ENCODE results near the gene OCIAD2. TPM values are rescaled to one million over a fixed set of nuclear protein-coding genes. Genes with fewer than 3 reads are reported as not detected.

OCIAD2 gene
- total RNA-seq, 1 experiment from 2014 or later: 10.5 TPM

DNA sequence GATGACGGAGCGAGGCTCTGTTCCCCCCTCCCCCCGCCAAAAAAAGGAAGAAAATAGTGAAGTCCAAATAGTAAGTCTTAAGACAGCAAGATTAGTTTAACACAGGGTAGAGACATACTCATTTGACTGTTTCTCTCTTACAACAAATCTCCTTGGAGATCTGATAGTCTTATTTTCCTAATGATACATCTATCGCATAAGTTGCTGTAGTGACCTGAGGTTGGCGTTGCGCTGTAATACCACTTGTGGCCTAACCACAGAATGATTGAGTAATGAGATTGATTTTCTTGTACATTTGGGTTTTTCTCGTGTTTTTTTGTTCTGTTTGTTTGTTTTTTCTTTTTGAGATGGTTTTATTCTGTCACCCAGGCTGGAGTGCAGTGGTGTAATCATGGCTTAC, 48.4 kb downstream of the OCIAD2 start:
- DNase-seq: no peak
- Histone ChIP-seq H3K27me3 (replicated peaks; ENCODE audit: control insufficient read depth, insufficient read depth, low read length) (no peaks in the 10 kb centered on the region), H3K9me3 (no peaks in the 10 kb centered on the region), H3K36me3 (ENCODE audit: control insufficient read depth, insufficient read depth, low read length) (no peaks in the 10 kb centered on the region), H3K4me1 (no peaks in the 10 kb centered on the region), H3K4me3 (ENCODE audit: low read depth, low read length) (no peak overlapping the region)
- H3K27ac Mint-ChIP-seq (ENCODE audit: unreplicated experiment): no peak overlapping the region
- intact Hi-C loops (cut with micrococcal nuclease; ENCODE audit: unreplicated experiment): no loop called here
- ChIA-PET POLR2A (no interaction called here), CTCF (no interaction called here)
- H3K36me3 Mint-ChIP-seq (ENCODE audit: insufficient read depth, unreplicated experiment): peaks cover 30% of the 10 kb centered on the region
- H3K27me3 Mint-ChIP-seq (ENCODE audit: insufficient read depth, unreplicated experiment): no peaks in the 10 kb centered on the region
- TF ChIP-seq, protein P1, sequence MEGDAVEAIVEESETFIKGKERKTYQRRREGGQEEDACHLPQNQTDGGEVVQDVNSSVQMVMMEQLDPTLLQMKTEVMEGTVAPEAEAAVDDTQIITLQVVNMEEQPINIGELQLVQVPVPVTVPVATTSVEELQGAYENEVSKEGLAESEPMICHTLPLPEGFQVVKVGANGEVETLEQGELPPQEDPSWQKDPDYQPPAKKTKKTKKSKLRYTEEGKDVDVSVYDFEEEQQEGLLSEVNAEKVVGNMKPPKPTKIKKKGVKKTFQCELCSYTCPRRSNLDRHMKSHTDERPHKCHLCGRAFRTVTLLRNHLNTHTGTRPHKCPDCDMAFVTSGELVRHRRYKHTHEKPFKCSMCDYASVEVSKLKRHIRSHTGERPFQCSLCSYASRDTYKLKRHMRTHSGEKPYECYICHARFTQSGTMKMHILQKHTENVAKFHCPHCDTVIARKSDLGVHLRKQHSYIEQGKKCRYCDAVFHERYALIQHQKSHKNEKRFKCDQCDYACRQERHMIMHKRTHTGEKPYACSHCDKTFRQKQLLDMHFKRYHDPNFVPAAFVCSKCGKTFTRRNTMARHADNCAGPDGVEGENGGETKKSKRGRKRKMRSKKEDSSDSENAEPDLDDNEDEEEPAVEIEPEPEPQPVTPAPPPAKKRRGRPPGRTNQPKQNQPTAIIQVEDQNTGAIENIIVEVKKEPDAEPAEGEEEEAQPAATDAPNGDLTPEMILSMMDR (IDR thresholded peaks at IDR 0.05; ENCODE audit: insufficient read depth in 1 of 2, low read depth in 1 of 2, low read length in 1 of 2, severe bottlenecking in 1 of 2, unreplicated experiment in 1 of 2): no peak
- BruUV-seq (replicated peaks): no TSS peak
- no peaks in the 10 kb centered on the region for H3K4me1 Mint-ChIP-seq (ENCODE audit: low read depth, unreplicated experiment)
- H3K4me3 Mint-ChIP-seq (ENCODE audit: unreplicated experiment): no peak overlapping the region
- H3K9me3 Mint-ChIP-seq (ENCODE audit: unreplicated experiment): no peaks in the 10 kb centered on the region

DNA sequence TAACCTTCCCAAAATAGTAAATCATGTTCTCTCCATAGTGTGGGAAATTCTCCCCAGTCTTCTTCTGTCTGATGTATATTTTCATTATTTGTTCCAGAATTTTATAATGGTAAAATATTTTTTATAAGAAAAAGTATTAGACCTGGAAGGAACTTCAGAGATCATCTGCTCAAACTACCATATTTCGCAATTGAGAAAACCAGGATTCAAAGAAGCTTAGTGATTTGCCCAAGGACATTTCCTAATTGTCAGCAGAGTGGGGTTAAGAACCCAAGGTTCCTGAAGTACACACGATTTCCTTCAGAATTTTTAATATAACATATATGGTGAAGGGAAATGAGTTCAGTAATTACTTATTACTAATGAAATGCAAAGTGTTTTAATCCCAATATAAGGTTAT, 51.6 kb downstream of the OCIAD2 start:
- no peaks in the 10 kb centered on the region for H3K27me3 ChIP-seq (replicated peaks; ENCODE audit: control insufficient read depth, insufficient read depth, low read length)
- BruUV-seq (replicated peaks): no TSS peak
- no peaks in the 10 kb centered on the region for H3K9me3 ChIP-seq
- peaks cover 1% of the 10 kb centered on the region; the same call in 1 of the 2 replicates for H3K36me3 ChIP-seq (ENCODE audit: control insufficient read depth, insufficient read depth, low read length)
- no peak overlapping the region for H3K4me3 ChIP-seq (ENCODE audit: low read depth, low read length)
- H3K27me3 Mint-ChIP-seq (ENCODE audit: insufficient read depth, unreplicated experiment): no peaks in the 10 kb centered on the region
- H3K4me1 Mint-ChIP-seq (ENCODE audit: low read depth, unreplicated experiment): no peaks in the 10 kb centered on the region
- H3K27ac Mint-ChIP-seq (ENCODE audit: unreplicated experiment): no peak overlapping the region
- H3K36me3 Mint-ChIP-seq (ENCODE audit: insufficient read depth, unreplicated experiment): peaks cover 48% of the 10 kb centered on the region
- DNase-seq: no peak
- no peaks in the 10 kb centered on the region for H3K4me1 ChIP-seq
- H3K4me3 Mint-ChIP-seq (ENCODE audit: unreplicated experiment): no peak overlapping the region
- H3K9me3 Mint-ChIP-seq (ENCODE audit: unreplicated experiment): no peaks in the 10 kb centered on the region
- ChIA-PET POLR2A (no interaction called here), CTCF (no interaction called here)
- TF ChIP-seq, protein P1 (IDR thresholded peaks at IDR 0.05; ENCODE audit: insufficient read depth in 1 of 2, low read depth in 1 of 2, low read length in 1 of 2, severe bottlenecking in 1 of 2, unreplicated experiment in 1 of 2): no peak
- intact Hi-C loops (cut with micrococcal nuclease; ENCODE audit: unreplicated experiment): no loop called here

DNA sequence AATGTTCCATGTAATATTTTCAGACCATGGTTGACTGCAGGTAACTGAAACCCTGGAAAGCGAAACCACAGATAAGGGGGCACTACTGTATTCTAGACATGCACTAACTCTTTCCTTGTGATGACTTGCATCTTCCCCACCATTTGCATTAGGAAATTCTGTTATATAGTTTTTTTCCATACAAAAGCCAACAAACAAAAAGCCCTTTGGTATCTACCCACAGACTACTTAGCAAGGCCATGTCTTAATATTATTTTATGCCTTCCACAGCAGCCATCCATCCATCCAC, 52.2 kb downstream of the OCIAD2 start:
- Mint-ChIP-seq H3K9me3 (ENCODE audit: unreplicated experiment) (no peaks in the 10 kb centered on the region), H3K27me3 (ENCODE audit: insufficient read depth, unreplicated experiment) (no peaks in the 10 kb centered on the region), H3K4me3 (ENCODE audit: unreplicated experiment) (no peak overlapping the region), H3K4me1 (ENCODE audit: low read depth, unreplicated experiment) (no peaks in the 10 kb centered on the region), H3K27ac (ENCODE audit: unreplicated experiment) (no peak overlapping the region), H3K36me3 (ENCODE audit: insufficient read depth, unreplicated experiment) (peaks cover 48% of the 10 kb centered on the region)
- Histone ChIP-seq H3K4me3 (ENCODE audit: low read depth, low read length) (no peak overlapping the region), H3K36me3 (ENCODE audit: control insufficient read depth, insufficient read depth, low read length) (peaks cover 1% of the 10 kb centered on the region; the same call in 1 of the 2 replicates), H3K4me1 (no peaks in the 10 kb centered on the region), H3K9me3 (no peaks in the 10 kb centered on the region), H3K27me3 (replicated peaks; ENCODE audit: control insufficient read depth, insufficient read depth, low read length) (no peaks in the 10 kb centered on the region)
- TF ChIP-seq, protein P1 (IDR thresholded peaks at IDR 0.05; ENCODE audit: insufficient read depth in 1 of 2, low read depth in 1 of 2, low read length in 1 of 2, severe bottlenecking in 1 of 2, unreplicated experiment in 1 of 2): no peak
- intact Hi-C loops (cut with micrococcal nuclease; ENCODE audit: unreplicated experiment): no loop called here
- BruUV-seq (replicated peaks): no TSS peak
- no peak for DNase-seq
- ChIA-PET POLR2A (no interaction called here), CTCF (no interaction called here)
